ENCODE data around the gene SLC16A9. TPM values are rescaled to one million over a fixed set of nuclear protein-coding genes. Genes with fewer than 3 reads are reported as not detected.

The SLC16A9 gene
- total RNA-seq: 100 to 1,000 TPM; 129 to 382 (median 203) TPM
- 100 to 1,000 TPM; 143 to 226 (median 173) TPM for polyA plus RNA-seq
- long read RNA-seq, donor 1, full-length matches to known transcripts: 55 of 81 reads
- long read RNA-seq, donor 1, partial matches to known transcripts: 26 of 81 reads
- long read RNA-seq, donor 1, other reads (novel, unspliced or antisense): 0 of 81 reads
- long read RNA-seq, donor 2, full-length matches to known transcripts: 36 of 97 reads
- long read RNA-seq, donor 2, partial matches to known transcripts: 51 of 97 reads
- long read RNA-seq, donor 2, other reads (novel, unspliced or antisense): 10 of 97 reads
- long read RNA-seq, donor 3, full-length matches to known transcripts: 64 of 108 reads
- long read RNA-seq, donor 3, partial matches to known transcripts: 34 of 108 reads
- long read RNA-seq, donor 3, other reads (novel, unspliced or antisense): 10 of 108 reads
- long read RNA-seq, donor 4, full-length matches to known transcripts: 58 of 146 reads
- long read RNA-seq, donor 4, partial matches to known transcripts: 17 of 146 reads
- long read RNA-seq, donor 4, other reads (novel, unspliced or antisense): 71 of 146 reads
- long read RNA-seq, donor 5, full-length matches to known transcripts: 360 of 554 reads
- long read RNA-seq, donor 5, partial matches to known transcripts: 13 of 554 reads
- long read RNA-seq, donor 5, other reads (novel, unspliced or antisense): 181 of 554 reads
- long read RNA-seq, donor 6, full-length matches to known transcripts: 15 of 60 reads
- long read RNA-seq, donor 6, partial matches to known transcripts: 23 of 60 reads
- long read RNA-seq, donor 6, other reads (novel, unspliced or antisense): 22 of 60 reads
- long read RNA-seq, donor 7, full-length matches to known transcripts: 12 of 35 reads
- long read RNA-seq, donor 7, partial matches to known transcripts: 23 of 35 reads
- long read RNA-seq, donor 7, other reads (novel, unspliced or antisense): 0 of 35 reads
- long read RNA-seq, donor 8, full-length matches to known transcripts: 92 of 161 reads
- long read RNA-seq, donor 8, partial matches to known transcripts: 50 of 161 reads
- long read RNA-seq, donor 8, other reads (novel, unspliced or antisense): 19 of 161 reads
- long read RNA-seq, donor 9, full-length matches to known transcripts: 32 of 50 reads
- long read RNA-seq, donor 9, partial matches to known transcripts: 18 of 50 reads
- long read RNA-seq, donor 9, other reads (novel, unspliced or antisense): 0 of 50 reads
- long read RNA-seq, donor 10, full-length matches to known transcripts: 23 of 37 reads
- long read RNA-seq, donor 10, partial matches to known transcripts: 14 of 37 reads
- long read RNA-seq, donor 10, other reads (novel, unspliced or antisense): 0 of 37 reads

DNA sequence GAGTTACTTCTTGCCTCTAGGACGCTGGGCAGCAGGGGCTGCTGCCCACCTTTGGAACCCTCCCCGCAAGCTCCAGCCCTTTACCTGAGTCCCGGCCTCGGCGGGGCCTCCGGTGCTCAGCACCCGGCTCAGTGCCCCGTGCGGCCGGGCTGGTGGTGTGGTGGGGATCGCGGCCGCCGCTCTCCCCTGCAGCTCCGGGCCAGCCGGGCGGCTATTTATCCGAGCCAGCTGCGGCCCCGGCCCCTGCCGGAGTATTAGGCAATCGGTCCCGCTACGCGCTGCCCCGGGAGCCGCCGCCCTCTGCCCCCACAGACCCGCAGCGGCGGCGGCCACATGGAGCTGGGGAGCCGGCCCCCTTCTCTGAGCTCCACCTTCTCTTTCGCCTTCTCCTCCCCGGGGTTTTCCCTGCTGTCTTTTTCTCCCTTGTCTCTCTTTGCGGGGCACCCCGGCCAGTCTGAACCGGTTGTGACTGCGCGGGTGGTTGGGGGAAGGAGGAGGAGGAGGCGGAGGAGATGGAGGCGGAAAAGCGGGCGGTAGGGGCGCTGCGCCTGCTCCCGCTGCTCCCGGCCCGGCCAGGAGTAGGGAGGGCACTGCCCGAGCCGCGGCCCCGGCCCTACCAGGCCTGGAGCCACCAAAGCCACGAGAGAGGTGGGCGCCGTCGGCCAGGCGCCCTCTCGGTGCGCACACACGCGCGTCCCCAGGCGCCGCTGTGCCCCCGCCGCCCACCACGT is at the start of gene SLC16A9:
Gene SLC16A9, minus strand, starts transcription at position 456 of the 731 bp plus-strand sequence. CDS start 25,559 bp downstream, outside the sequence.
- H3K27me3 ChIP-seq: no peaks in the 10 kb centered on the region
- DNase-seq: peak; percentile 75 to 96 (median 86)
- H3K4me3 ChIP-seq: peak within 1 kb of the TSS; percentile 50 to 87 (median 80)
- H3K9me3 ChIP-seq (replicated peaks in 1 of 3): no peaks in the 10 kb centered on the region
- peaks cover 22 to 33% of the 10 kb centered on the region in 2 donors for H3K4me1 ChIP-seq (replicated peaks in 1 of 2)
- TF ChIP-seq, protein P1, sequence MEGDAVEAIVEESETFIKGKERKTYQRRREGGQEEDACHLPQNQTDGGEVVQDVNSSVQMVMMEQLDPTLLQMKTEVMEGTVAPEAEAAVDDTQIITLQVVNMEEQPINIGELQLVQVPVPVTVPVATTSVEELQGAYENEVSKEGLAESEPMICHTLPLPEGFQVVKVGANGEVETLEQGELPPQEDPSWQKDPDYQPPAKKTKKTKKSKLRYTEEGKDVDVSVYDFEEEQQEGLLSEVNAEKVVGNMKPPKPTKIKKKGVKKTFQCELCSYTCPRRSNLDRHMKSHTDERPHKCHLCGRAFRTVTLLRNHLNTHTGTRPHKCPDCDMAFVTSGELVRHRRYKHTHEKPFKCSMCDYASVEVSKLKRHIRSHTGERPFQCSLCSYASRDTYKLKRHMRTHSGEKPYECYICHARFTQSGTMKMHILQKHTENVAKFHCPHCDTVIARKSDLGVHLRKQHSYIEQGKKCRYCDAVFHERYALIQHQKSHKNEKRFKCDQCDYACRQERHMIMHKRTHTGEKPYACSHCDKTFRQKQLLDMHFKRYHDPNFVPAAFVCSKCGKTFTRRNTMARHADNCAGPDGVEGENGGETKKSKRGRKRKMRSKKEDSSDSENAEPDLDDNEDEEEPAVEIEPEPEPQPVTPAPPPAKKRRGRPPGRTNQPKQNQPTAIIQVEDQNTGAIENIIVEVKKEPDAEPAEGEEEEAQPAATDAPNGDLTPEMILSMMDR (IDR thresholded peaks at IDR 0.05): peak in 5 of 6 experiments; percentile 19 to 50 (median 45)
- TF ChIP-seq POLR2A (IDR thresholded peaks at IDR 0.05): peak; percentile 69 to 84
- peak within 1 kb of the TSS; percentile 74 to 93 (median 86) for H3K27ac ChIP-seq
- intact Hi-C loops (cut with DNase I): no loop called here
- H3K36me3 ChIP-seq (replicated peaks in 1 of 2): no peaks in the 10 kb centered on the region
- WGBS, 4 donors: 0 to 1% (median 0%) methylated on average over 35 to 68 of the region's 68 CpGs

- 42 to 72% (median 57%) methylated on average over 3 of the region's 3 CpGs for WGBS, 4 donors
- TF ChIP-seq, protein P1 (IDR thresholded peaks at IDR 0.05): no peak
- no peak for TF ChIP-seq POLR2A (IDR thresholded peaks at IDR 0.05)
- Histone ChIP-seq H3K4me1 (replicated peaks in 1 of 2) (no peaks in the 10 kb centered on the region), H3K27me3 (no peaks in the 10 kb centered on the region), H3K9me3 (replicated peaks in 1 of 3) (no peaks in the 10 kb centered on the region), H3K4me3 (no peak overlapping the region), H3K36me3 (replicated peaks in 1 of 2) (no peaks in the 10 kb centered on the region), H3K27ac (peak overlapping the region in 1 of 5 donors; percentile 7)
- intact Hi-C loops (cut with DNase I): no loop called here
- no peak for DNase-seq
Observed at GRCh38 chr10:59757966-59758365, 48.3 kb upstream of the SLC16A9 start.

GRCh38 chr10:59754951-59755350 is 45.3 kb upstream of the SLC16A9 start:
- no peaks in the 10 kb centered on the region for H3K9me3 ChIP-seq (replicated peaks in 1 of 3)
- H3K27me3 ChIP-seq: no peaks in the 10 kb centered on the region
- DNase-seq: no peak
- H3K4me1 ChIP-seq (replicated peaks in 1 of 2): peaks cover 5 to 10% of the 10 kb centered on the region in 2 donors
- no peak overlapping the region for H3K4me3 ChIP-seq
- WGBS, 4 donors: 93 to 97% (median 96%) methylated on average over 4 of the region's 4 CpGs
- H3K27ac ChIP-seq: no peak overlapping the region
- intact Hi-C loops (cut with DNase I): no loop called here
- no peaks in the 10 kb centered on the region for H3K36me3 ChIP-seq (replicated peaks in 1 of 2)
- no peak for TF ChIP-seq POLR2A (IDR thresholded peaks at IDR 0.05)
- TF ChIP-seq, protein P1 (IDR thresholded peaks at IDR 0.05): no peak
